Stimulated activated CD4-positive, alpha-beta T cell treated with anti-CD3 and anti-CD28 coated beads, TNF-alpha, amount 100 ng/mL, for 24 hours (primary cell): Measurements from ENCODE around the gene MAP3K8.
"Not testable (repeated sequence)": the region's sequence is repeated elsewhere in the genome, so short reads cannot be mapped to it uniquely, and the experiment has no call there.

ENCODE experiments used
- DNase-seq, 3 experiments: peaks; one replicate each; pipeline ENCODE4 v3.0.0-alpha.2; 2020; ENCODE audit warnings: low read depth in 3 of 3

MAP3K8 gene

DNA sequence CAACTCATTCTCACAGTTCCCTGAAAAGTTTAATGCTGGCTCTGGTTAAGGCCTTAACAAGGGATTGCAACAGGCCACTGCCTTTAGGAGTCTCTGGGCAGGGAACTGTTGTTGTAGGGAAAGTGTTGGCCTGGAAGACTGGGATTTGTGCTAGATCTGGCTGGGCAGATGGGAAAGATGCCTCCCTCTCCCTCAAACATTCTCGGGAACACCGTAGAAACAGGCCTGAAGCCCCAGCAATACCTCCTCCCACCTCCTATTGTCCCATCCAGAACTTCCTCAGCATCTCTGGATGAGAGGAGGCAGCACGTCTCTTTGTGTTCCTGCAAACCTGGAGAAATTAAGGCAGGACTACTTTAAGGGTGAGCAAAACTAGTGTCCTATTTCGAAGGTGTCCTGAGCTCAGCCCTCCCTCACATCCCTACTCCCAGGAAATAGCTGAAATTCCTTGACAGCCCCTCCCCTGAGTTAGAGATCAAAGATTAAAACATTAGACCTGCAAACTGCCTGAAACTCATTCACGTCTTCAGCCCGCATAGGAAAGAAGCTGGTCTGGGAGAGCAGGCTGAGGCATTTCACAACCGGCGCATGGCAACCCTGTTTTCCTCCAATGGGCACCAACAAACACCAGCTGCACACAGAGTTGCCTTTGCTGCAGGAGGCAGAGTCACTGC, 10.9 kb upstream of the MAP3K8 start:
- no peak for DNase-seq

DNA sequence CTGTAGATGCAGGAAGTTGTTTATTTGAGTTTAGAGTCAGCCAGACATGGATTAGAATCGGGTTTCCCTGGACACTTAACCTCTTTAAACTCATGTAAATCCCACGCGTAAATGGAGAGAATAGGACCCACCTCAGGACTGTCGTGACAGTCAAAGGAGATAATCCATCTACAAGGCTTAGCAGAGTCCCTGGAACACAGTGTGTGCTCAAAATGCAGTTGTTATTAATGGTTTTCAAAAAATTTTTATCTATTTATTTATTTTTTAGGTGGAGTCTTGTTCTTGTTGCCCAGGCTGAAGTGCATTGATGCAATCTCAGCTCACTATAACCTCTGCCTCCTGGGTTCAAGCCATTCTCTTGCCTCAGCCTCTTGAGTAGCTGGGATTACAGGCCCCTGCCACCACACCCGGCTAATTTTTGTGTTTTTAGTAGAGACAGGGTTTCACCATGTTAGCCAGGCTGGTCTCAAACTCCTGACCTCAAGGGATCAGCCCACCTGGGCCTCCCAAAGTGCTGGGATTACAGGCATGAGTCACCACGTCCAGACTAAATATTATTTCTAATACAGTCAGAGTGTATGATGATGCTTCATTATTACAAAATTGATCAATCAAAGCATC, 10.2 kb upstream of the MAP3K8 start:
- not testable (repeated sequence) for DNase-seq

GRCh38 chr10:30425336-30426075, 8.5 kb upstream of the MAP3K8 start:
- no peak for DNase-seq

- DNase-seq: no peak
Observed at GRCh38 chr10:30430544-30431298, 3.3 kb upstream of the MAP3K8 start.

DNA sequence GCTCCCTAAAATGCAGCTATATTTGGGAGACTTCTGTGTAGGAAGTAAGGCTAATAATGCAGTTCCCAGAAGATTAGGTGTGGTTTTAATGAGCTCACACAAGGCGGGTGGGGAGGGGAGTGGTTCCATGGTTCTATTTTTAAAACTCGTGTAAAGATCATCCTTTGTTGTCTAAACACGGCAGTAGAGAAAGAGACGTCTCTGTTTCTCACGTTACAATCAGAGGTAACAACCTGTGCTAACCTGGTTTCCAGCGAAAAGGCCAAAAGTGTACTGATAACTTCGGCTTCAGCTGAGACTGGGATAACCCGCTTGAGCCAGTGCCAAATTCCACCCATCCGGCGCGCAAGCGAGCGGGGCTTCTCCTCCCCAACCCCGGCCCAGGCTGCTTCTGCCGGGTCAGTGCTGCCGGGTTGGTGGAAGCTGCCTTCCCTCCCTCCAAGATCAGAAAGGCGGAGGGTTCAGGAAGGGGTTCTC, 2.5 kb upstream of the MAP3K8 start:
- DNase-seq: no peak

GRCh38 chr10:30432622-30433305, 1.2 kb upstream of the MAP3K8 start:
- DNase-seq: no peak

DNA sequence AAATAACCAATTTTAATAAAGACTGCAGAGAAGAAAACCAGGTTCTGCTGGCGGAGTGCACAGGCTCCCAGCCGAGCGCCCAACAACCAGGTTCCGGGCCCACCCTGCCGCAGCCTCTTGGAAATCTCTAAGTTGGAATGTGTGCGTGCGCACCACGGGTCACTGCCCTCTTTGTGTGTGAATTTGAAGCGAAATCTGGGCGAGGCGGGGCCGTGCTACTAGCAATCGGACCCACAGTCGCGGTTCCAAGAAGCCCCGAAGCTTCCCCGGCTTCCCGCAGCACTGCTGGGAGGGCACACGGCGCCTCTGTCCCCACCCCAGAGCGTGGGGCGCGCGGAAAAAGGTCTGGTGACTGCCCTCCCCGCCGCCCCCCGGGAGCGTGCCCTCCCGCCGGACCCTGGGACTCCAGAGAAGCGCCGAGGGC, 666 bp upstream of the MAP3K8 start:
- DNase-seq: peak in 1 of 3 experiments; percentile 53

DNA sequence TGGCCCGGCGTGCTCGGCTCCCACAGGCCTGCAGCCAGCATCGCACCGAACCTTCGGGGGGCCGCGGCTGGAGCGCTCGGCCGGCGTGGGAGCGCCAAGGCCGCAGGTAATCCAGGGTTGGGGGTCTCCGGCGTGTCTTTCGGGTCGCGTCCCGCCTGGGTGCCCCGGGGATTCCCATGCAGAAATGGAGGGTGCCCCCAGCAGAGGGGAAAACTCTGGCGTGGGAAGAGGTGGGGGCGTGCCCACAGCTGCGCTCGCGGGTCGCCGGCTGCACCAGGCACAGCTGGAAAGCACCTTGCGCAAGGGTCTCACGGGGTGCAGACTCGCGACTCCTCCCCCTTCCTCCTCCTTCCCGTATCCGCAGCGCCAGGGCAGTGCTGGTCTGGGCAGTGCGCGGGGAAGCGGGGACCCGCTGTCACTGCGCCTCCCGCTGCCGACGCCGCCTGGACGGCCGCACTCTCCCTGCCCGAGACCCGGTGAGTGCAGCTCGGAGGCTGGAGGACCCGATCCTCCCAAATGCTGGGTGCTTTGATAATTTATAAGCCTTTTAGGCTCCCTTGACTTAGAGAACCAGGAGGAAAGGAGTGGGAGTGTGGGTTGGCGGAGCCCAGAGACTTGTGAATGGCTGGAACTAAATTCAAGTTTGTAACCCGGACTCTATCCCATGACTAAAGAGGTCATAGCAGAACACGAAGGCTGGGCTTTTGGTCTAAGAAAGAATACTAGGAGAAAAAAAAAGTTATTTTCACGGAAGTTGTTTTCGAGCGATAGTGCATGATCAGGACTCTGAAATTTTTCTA, 489 bp downstream of the MAP3K8 start:
- peak in 1 of 3 experiments; percentile 64 for DNase-seq

DNA sequence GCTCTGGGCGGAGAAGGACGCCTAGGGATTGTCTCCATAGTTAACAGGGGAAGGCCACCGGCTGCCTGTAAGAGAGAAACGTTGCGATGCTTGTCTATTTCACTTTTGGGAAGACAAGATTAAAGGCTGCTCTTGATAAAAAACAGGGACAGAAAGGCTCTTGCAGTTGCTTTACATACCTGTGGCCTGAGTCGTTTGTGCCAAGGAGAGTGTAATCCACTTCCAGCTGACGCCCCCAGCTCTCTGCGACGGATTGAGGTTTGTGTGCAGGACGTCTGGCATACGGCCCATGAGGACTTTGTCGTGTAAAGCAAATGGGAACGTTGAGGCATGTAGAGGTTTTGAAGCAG, 1.1 kb downstream of the MAP3K8 start:
- DNase-seq: no peak

- not testable (repeated sequence) for DNase-seq
Observed at GRCh38 chr10:30435499-30436167, 1.6 kb downstream of the MAP3K8 start.

DNA sequence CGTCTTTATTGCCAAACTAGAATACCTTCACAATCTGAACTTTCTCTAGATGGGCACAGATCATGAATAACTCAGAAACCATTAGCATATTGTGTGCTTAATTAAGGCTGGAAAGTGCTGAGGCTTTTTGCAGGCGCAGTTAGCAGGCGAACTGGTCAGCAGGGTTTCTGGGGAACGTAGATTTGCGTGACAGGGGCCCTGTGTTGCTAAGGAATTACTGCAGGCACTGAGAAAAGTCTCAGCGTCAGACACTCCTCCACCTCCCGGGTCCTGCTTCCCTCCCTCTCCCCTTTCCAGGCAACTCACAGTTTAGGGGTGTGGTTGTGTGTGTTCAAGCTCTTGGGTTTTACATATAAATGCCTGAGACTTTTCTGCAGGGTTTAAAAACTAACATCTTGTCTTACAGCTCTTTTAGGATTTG, 2.2 kb downstream of the MAP3K8 start:
- no peak for DNase-seq

DNA sequence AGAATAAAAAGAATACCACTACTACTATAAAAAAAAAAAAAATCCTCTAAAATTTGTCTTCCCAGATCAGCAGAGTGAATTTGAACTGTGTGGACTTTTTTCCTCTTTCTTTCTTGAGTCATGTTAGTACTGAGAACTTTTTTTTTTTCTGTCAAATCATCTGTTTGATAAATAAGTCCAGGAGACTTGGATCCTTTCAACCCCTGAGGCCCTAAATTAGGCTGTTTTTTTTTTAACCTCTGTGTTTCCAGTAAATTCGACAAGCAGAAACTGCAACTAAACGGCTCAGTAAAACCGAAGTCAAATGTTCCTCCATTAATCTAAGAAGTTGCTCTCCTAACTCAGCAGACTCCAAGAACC, 2.7 kb downstream of the MAP3K8 start:
- DNase-seq: no peak

DNA sequence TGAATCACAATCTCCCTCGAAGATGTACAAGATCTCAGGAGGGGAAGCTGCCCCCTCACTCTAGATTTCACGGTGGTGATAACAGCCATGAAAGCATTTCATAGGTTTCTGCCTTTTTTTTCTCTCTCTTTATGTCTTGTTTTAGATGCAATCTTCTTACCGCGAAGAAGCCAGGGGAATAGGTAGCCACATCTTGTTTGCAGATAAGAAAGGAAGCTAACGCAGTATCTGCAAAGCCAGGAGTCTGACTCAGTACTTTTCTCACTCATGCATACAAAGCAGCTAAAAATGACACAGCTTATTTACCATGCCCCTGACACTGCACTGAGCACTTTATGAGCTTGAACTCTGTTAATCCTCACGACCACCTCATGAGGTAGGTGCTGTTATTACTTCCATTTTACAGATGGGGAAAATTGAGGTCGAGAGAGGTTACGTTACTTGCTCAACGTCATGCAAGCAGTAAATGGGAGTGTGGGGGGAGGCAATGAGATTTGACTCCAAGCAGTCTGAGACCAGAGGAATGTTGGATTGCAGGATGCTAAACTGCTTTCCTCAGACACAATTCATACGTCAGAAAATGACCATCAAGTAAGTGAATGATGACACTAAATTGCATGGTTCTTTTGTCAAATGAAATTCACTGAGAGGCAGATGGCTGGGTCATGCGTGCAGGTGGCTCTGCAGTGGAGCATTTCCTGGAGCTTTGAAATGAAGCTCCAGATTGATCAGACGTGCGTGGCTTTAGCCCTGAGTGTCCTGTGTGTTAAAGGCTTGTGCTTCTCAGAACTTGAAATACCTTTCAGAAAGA, 3.3 kb downstream of the MAP3K8 start:
- DNase-seq: no peak

DNA sequence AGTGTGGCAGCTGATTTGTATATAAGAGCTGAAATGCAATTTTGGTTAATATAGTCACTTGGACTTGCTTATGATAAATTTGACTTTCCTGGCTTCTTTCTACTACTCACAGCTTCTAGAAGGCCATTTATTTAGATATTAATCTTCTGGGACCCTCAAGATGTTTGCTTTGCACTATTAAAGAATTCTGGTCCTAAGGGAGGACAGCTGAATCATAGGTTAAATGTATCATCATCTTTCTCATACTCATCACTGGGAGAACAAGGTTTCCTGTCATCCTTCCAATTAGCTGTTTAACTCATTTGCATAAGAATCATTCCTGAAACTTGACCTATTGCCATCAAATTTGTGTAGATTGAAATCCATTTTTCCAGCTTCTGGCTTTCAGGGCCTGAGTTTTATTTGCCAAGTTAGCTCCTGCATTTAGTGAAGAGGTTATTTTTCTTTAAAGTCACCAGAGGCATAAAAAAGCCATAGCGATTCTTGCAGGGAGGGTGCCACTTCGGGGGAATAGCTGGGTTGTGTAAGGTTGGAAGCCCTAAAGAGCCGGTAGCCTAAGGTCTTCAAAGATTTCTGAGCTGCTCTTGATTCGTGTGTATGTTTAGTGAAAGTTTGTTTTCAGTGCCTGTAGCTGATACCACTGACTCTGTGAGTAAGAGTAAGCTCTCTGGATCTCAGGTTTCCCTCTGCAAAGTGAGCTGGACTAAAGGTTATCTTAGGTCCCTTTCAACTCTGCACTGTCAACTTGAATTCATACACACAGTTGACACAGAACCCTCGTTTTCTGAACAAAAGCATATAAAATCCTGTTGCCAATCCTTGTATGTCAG, 4.3 kb downstream of the MAP3K8 start:
- DNase-seq: no peak

DNA sequence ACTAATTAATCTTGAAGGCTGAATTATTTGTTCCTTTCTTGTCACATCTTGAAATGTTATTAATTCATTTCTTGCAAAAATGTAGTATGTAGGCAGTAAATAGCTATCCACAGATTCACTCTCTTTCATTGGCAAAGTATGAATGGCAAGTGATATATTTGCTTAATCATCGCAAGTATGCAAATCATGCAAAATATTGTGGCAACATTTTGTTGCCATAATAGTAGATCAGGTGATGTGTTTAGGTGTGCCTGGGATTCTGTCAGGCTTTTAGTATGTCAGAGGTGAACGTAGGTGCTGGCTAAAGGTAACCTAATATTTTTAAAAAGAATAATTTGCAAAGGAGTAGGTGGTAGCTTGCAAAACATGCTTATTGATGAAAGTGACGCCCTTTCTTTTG, 5.9 kb downstream of the MAP3K8 start:
- no peak for DNase-seq

- DNase-seq: no peak
Observed at GRCh38 chr10:30442019-30442606, 8.1 kb downstream of the MAP3K8 start.

GRCh38 chr10:30443049-30443448, 9.1 kb downstream of the MAP3K8 start:
- DNase-seq: no peak

DNA sequence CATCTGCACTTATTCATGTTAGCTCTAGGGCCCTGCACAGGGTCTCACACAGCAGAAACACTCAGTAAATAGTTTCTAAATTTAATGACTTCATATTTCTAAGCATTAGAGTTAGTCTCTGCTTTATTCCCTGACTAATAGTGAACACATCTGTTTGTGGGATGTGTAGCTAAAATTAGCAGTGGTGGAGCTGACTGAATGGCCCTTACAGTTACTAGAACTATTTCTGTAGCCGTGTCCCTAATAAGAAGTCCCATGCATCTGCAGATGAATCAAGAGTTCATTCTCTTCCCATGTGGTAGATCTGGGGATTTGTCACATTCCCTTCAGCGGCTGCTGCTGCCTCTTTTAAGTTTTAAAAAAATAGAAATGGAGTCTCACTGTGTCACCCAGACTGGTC, 11.7 kb downstream of the MAP3K8 start:
- no peak for DNase-seq
